HCT116 (cell line): ENCODE data around the gene STARD8. TPM values are rescaled to one million over a fixed set of nuclear protein-coding genes. Genes with fewer than 3 reads are reported as not detected.

Experiments
- ATAC-seq: fragments of 200-7000 bp; cut with Tn5 transposase; 2 replicates; pipeline ENCODE4 v1.9.1; 2020; ENCODE audit warnings: mild to moderate bottlenecking, moderate library complexity
- BruUV-seq: library from RNA; stranded (reverse); fragments of 400-500 nt; replicated peaks from 2 replicates; lab custom pipeline; 2021; lab: Mats Ljungman, UMichigan
- CTCF ChIA-PET: fragments of 300-600 bp; sonication (Branson Sonifier 250); formaldehyde crosslinking; loops from one replicate; lab custom pipeline; 2021; ENCODE audit warnings: antibody characterized with exemption; lab: Charles Lee
- POLR2A ChIA-PET: fragments of 300-600, 350-600 bp; sonication (Branson Sonifier 250); formaldehyde crosslinking; loops from one replicate; lab custom pipeline; 2021; ENCODE audit warnings: antibody characterized with exemption; lab: Charles Lee
- RAD21 ChIA-PET, 2 experiments: fragments of 300-600 bp; sonication (Branson Sonifier 250); formaldehyde crosslinking; loops; one replicate each; lab custom pipeline; 2023; ENCODE audit warnings: low total read pairs in 2 of 2; ENCODE audit not compliant: uncharacterized antibody in 2 of 2, unreplicated experiment in 2 of 2, low non-redundant PET in 1 of 2; lab: Charles Lee
- DNase-seq: peaks from one replicate; pipeline ENCODE4 v3.0.0-alpha.2; 2010; ENCODE audit warnings: low read depth, low spot score
- H2AFZ ChIP-seq: fragments of 200-600 bp; shearing (Covaris generic), sonication (generic); 2 replicates; pipeline ENCODE4 v1.6.1; 2017; ENCODE audit warnings: low read depth, mixed run types, mixed read lengths, antibody characterized with exemption, low read length; ENCODE audit not compliant: poor library complexity, severe bottlenecking
- H3K27ac ChIP-seq: 2 replicates; pipeline ENCODE4 v1.5.1; 2012; ENCODE audit warnings: low read depth, low read length
- H3K27me3 ChIP-seq: fragments of 200-600 bp; sonication (generic); 2 replicates; pipeline ENCODE4 v1.6.1; 2016; ENCODE audit warnings: mixed run types, low read length, mixed read lengths; ENCODE audit not compliant: insufficient read depth
- H3K36me3 ChIP-seq, 2 experiments: fragments of 200-500 bp in 1 of 2; fragments of 200-600 bp in 1 of 2; sonication (Bioruptor generic) in 1 of 2; sonication (generic) in 1 of 2; 2 replicates each; pipeline versions ENCODE4 v1.5.1 to v1.6.1; 2014 to 2016; ENCODE audit warnings: low read length in 2 of 2, inconsistent platforms in 1 of 2, mixed read lengths in 1 of 2, mixed run types in 1 of 2; ENCODE audit not compliant: insufficient read depth in 2 of 2, control insufficient read depth in 1 of 2
- H3K4me1 ChIP-seq, 2 experiments: fragments of 200-600 bp in 1 of 2; sonication (generic) in 1 of 2; 2 replicates each; pipeline versions ENCODE4 v1.5.1 to v1.6.1; 2012 to 2017; ENCODE audit warnings: low read length in 2 of 2, inconsistent platforms in 1 of 2, mild to moderate bottlenecking in 1 of 2, mixed read lengths in 1 of 2, mixed run types in 1 of 2, moderate library complexity in 1 of 2; ENCODE audit not compliant: insufficient read depth in 2 of 2, control insufficient read depth in 1 of 2
- H3K4me2 ChIP-seq: fragments of 200-600 bp; sonication (generic); 2 replicates; pipeline ENCODE4 v1.6.1; 2017; ENCODE audit warnings: mixed run types, low read length, mixed read lengths
- H3K4me3 ChIP-seq, 2 experiments: fragments of 200-600 bp in 1 of 2; sonication (generic) in 1 of 2; replicated peaks in 1 of 2; 2 replicates each; pipeline ENCODE4 v1.5.1; 2011 to 2016; ENCODE audit warnings: low read length in 2 of 2, control low read depth in 1 of 2, low read depth in 1 of 2, mild to moderate bottlenecking in 1 of 2, mixed read lengths in 1 of 2, mixed run types in 1 of 2
- H3K79me2 ChIP-seq: fragments of 200-600 bp; sonication (generic); 2 replicates; pipeline ENCODE4 v1.6.1; 2017; ENCODE audit warnings: mild to moderate bottlenecking, mixed run types, low read length, moderate library complexity, mixed read lengths; ENCODE audit not compliant: insufficient read depth
- H3K9ac ChIP-seq: fragments of 200-600 bp; sonication (generic); 2 replicates; pipeline ENCODE4 v1.6.1; 2016; ENCODE audit warnings: low read length, mixed read lengths
- H3K9me2 ChIP-seq: fragments of 200-600 bp; sonication (generic), shearing (Covaris generic); 2 replicates; pipeline ENCODE4 v1.6.1; 2017; ENCODE audit warnings: mixed run types, mild to moderate bottlenecking, moderate library complexity; ENCODE audit not compliant: insufficient read depth
- H3K9me3 ChIP-seq, 2 experiments: fragments of 200-500 bp in 1 of 2; fragments of 200-600 bp in 1 of 2; sonication (Bioruptor generic) in 1 of 2; sonication (generic) in 1 of 2; 2 replicates each; pipeline ENCODE4 v1.6.1; 2014 to 2017; ENCODE audit warnings: low read length in 2 of 2, mixed read lengths in 2 of 2, inconsistent platforms in 1 of 2, low read depth in 1 of 2, mild to moderate bottlenecking in 1 of 2, mixed run types in 1 of 2, moderate library complexity in 1 of 2; ENCODE audit not compliant: control insufficient read depth in 1 of 2, insufficient read depth in 1 of 2
- H4K20me1 ChIP-seq: fragments of 200-600 bp; sonication (generic), shearing (Covaris generic); 2 replicates; pipeline ENCODE4 v1.6.1; 2017; ENCODE audit warnings: mixed run types, mild to moderate bottlenecking, moderate library complexity; ENCODE audit not compliant: insufficient read depth
- ATF3 ChIP-seq: IDR thresholded peaks from 2 replicates; pipeline ENCODE4 v1.6.1; 2012
- EGR1 ChIP-seq: IDR thresholded peaks from 2 replicates; pipeline ENCODE4 v1.6.1; 2012; ENCODE audit warnings: low read depth
- ELF1 ChIP-seq: IDR thresholded peaks from 2 replicates; pipeline ENCODE4 v1.6.1; 2012; ENCODE audit warnings: low read depth, borderline replicate concordance
- EZH2 ChIP-seq: fragments of 200-600 bp; sonication (generic); IDR thresholded peaks from 2 replicates; pipeline ENCODE4 v1.6.1; 2017; ENCODE audit warnings: antibody characterized with exemption, mixed run types
- FOSL1 ChIP-seq: IDR thresholded peaks from 2 replicates; pipeline ENCODE4 v1.6.1; 2012; ENCODE audit warnings: low read depth
- JUND ChIP-seq: IDR thresholded peaks from 2 replicates; pipeline ENCODE4 v1.6.1; 2012
- MAX ChIP-seq: IDR thresholded peaks from 2 replicates; pipeline ENCODE4 v1.6.1; 2012
- SIN3A ChIP-seq: IDR thresholded peaks from 2 replicates; pipeline ENCODE4 v1.6.1; 2012; ENCODE audit warnings: low read depth
- SRF ChIP-seq: IDR thresholded peaks from 2 replicates; pipeline ENCODE4 v1.6.1; 2012; ENCODE audit warnings: low read depth
- TCF7L2 ChIP-seq: IDR thresholded peaks from 2 replicates; pipeline ENCODE4 v1.7.0; 2011; ENCODE audit warnings: borderline replicate concordance, inconsistent platforms; ENCODE audit not compliant: insufficient read depth, insufficient read length; ENCODE audit errors: extremely low read depth
- YY1 ChIP-seq: IDR thresholded peaks from 2 replicates; pipeline ENCODE4 v1.6.1; 2011; ENCODE audit warnings: low read length, low read depth, moderate library complexity, mild to moderate bottlenecking; ENCODE audit not compliant: insufficient replicate concordance; ENCODE audit errors: extremely low read depth
- ZFX ChIP-seq: fragments of 450-650 bp; IDR thresholded peaks from 2 replicates; pipeline ENCODE4 v1.6.1; 2017
- ZNF274 ChIP-seq: fragments of 200-500 bp; sonication (Bioruptor generic); IDR thresholded peaks from 2 replicates; pipeline ENCODE4 v1.6.1; 2014; ENCODE audit warnings: mild to moderate bottlenecking, low read depth, low read length, inconsistent platforms
- intact Hi-C: fragments of 100-400 bp; cut with micrococcal nuclease; formaldehyde crosslinking; loops from 2 replicates; pipeline ENCODE4 v1.10.0; 2022
- total RNA-seq: library from RNA; stranded (reverse); gene quantifications from one replicate; pipeline ENCODE4 v1.2.1, GENCODE V29; 2021; ENCODE audit not compliant: unreplicated experiment
- TF ChIP-seq, protein P1 (sequence below): IDR thresholded peaks from 2 replicates; pipeline ENCODE4 v1.6.1; 2012; ENCODE audit warnings: low read depth

STARD8 gene
- total RNA-seq, 1 experiment from 2014 or later, result 5.4 TPM

GRCh38 chrX:68720851-68721250 lies 73.4 kb downstream of the STARD8 start:
- Histone ChIP-seq H2AFZ (no peak overlapping the region), H3K79me2 (no peaks in the 10 kb centered on the region), H3K4me1 (no peaks in the 10 kb centered on the region), H3K4me2 (no peak overlapping the region), H3K9me2 (no peaks in the 10 kb centered on the region), H3K36me3 (no peaks in the 10 kb centered on the region), H3K9ac (no peak overlapping the region), H3K9me3 (no peaks in the 10 kb centered on the region), H3K4me3 (no peak overlapping the region), H4K20me1 (no peaks in the 10 kb centered on the region), H3K27me3 (no peaks in the 10 kb centered on the region), H3K27ac (no peak overlapping the region)
- ChIA-PET RAD21 (no interaction called here), POLR2A (no interaction called here), CTCF (no interaction called here)
- TF ChIP-seq ZNF274 (no peak), SIN3A (no peak), FOSL1 (no peak), JUND (no peak), ZFX (no peak), EZH2 (no peak), TCF7L2 (no peak), MAX (no peak), YY1 (no peak), ELF1 (no peak), SRF (no peak)
- DNase-seq (no peak), ATAC-seq (no peak)
- intact Hi-C loops, result no loop called here
- BruUV-seq, result no TSS peak

DNA sequence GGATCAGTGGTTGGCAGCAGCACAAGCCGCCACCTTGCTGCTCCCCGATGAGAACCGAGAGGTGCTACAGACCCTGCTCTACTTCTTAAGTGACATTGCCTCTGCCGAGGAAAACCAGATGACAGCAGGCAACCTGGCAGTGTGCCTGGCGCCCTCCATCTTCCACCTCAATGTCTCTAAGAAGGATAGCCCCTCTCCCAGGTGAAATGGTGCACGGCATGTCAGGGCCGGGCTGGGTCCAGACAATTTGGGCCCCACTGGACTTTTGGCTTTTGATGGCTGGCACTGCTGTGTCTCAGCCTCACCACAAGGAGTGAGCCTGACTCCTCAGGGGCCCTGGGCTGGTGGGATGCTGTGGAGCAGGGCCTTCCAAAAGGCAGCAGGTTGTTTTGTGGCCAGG lies 74.1 kb downstream of the STARD8 start:
- no peaks in the 10 kb centered on the region for H3K4me1 ChIP-seq
- CTCF ChIA-PET, result no interaction called here
- H3K27ac ChIP-seq, result no peak overlapping the region
- H3K9ac ChIP-seq, result no peak overlapping the region
- DNase-seq (no peak), ATAC-seq (no peak)
- H4K20me1 ChIP-seq, result no peaks in the 10 kb centered on the region
- no peaks in the 10 kb centered on the region for H3K9me3 ChIP-seq
- BruUV-seq, result no TSS peak
- TF ChIP-seq, protein P1, sequence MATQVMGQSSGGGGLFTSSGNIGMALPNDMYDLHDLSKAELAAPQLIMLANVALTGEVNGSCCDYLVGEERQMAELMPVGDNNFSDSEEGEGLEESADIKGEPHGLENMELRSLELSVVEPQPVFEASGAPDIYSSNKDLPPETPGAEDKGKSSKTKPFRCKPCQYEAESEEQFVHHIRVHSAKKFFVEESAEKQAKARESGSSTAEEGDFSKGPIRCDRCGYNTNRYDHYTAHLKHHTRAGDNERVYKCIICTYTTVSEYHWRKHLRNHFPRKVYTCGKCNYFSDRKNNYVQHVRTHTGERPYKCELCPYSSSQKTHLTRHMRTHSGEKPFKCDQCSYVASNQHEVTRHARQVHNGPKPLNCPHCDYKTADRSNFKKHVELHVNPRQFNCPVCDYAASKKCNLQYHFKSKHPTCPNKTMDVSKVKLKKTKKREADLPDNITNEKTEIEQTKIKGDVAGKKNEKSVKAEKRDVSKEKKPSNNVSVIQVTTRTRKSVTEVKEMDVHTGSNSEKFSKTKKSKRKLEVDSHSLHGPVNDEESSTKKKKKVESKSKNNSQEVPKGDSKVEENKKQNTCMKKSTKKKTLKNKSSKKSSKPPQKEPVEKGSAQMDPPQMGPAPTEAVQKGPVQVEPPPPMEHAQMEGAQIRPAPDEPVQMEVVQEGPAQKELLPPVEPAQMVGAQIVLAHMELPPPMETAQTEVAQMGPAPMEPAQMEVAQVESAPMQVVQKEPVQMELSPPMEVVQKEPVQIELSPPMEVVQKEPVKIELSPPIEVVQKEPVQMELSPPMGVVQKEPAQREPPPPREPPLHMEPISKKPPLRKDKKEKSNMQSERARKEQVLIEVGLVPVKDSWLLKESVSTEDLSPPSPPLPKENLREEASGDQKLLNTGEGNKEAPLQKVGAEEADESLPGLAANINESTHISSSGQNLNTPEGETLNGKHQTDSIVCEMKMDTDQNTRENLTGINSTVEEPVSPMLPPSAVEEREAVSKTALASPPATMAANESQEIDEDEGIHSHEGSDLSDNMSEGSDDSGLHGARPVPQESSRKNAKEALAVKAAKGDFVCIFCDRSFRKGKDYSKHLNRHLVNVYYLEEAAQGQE, result no peak
- no peak for TF ChIP-seq MAX
- no peak for TF ChIP-seq EGR1
- TF ChIP-seq YY1, result no peak
- TF ChIP-seq EZH2, result no peak
- no peak for TF ChIP-seq ATF3
- TF ChIP-seq TCF7L2, result no peak
- RAD21 ChIA-PET, result no interaction called here
- POLR2A ChIA-PET, result no interaction called here
- no peaks in the 10 kb centered on the region for H3K36me3 ChIP-seq
- H3K4me3 ChIP-seq, result no peak overlapping the region
- intact Hi-C loops, result no loop called here
- no peak overlapping the region for H2AFZ ChIP-seq
- no peaks in the 10 kb centered on the region for H3K79me2 ChIP-seq
- no peaks in the 10 kb centered on the region for H3K9me2 ChIP-seq
- no peak overlapping the region for H3K4me2 ChIP-seq
- H3K27me3 ChIP-seq, result no peaks in the 10 kb centered on the region
